ENCODE measurements around the gene ARMH3.

DNA sequence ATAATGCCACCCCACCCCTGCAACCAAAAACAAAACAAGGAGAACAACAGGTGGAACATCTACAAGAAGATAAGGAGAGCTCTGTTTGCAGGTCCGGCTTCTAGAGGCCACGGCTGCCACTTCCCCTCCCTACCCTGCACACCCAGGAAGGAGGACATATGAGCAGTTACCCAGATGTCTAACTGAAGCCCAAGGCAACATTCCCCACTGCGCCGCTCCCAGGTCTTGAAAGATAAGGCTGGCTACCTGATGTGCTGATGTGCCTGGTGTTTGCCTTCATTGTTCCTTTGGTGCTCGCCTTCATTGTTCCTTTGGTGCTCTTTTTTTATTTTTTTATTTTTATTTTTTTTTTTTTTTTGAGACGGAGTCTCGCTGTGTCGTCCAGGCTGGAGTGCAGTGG is 30.2 kb upstream of the ARMH3 start:
- TF ChIP-seq, protein P1, sequence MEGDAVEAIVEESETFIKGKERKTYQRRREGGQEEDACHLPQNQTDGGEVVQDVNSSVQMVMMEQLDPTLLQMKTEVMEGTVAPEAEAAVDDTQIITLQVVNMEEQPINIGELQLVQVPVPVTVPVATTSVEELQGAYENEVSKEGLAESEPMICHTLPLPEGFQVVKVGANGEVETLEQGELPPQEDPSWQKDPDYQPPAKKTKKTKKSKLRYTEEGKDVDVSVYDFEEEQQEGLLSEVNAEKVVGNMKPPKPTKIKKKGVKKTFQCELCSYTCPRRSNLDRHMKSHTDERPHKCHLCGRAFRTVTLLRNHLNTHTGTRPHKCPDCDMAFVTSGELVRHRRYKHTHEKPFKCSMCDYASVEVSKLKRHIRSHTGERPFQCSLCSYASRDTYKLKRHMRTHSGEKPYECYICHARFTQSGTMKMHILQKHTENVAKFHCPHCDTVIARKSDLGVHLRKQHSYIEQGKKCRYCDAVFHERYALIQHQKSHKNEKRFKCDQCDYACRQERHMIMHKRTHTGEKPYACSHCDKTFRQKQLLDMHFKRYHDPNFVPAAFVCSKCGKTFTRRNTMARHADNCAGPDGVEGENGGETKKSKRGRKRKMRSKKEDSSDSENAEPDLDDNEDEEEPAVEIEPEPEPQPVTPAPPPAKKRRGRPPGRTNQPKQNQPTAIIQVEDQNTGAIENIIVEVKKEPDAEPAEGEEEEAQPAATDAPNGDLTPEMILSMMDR (IDR thresholded peaks at IDR 0.05), result no peak
- TF ChIP-seq POLR2AphosphoS5 (IDR thresholded peaks at IDR 0.05), result no peak
- TF ChIP-seq POLR2A (IDR thresholded peaks at IDR 0.05), result no peak

Data from breast epithelium (tissue), 3 donors.